ENCODE data around the gene CDC42EP1.
"Not testable (repeated sequence)": the region's sequence is repeated elsewhere in the genome, so short reads cannot be mapped to it uniquely, and the experiment has no call there.

The CDC42EP1 gene

DNA sequence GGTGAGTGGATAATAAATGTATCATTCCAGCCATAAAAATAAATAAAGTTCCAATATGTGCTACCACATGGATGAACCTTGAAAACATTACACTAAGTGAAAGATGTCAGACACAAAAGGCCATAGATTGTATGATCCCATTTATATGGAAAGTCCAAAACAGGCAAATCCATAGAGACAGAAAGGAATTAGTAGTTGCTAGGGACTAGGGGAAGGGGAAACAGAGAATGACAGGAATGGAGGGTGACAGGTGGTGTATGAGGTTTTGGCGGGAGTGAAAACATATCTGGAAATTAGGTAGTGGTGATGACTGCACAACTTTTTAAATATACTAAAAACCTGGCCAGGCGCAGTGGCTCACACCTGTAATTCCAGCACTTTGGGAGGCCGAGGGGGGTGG lies 25.8 kb upstream of the CDC42EP1 start:
- no peak for DNase-seq

- no peak for DNase-seq
These were observed 25.1 kb upstream of the CDC42EP1 start for GRCh38 chr22:37535159-37535558.

DNA sequence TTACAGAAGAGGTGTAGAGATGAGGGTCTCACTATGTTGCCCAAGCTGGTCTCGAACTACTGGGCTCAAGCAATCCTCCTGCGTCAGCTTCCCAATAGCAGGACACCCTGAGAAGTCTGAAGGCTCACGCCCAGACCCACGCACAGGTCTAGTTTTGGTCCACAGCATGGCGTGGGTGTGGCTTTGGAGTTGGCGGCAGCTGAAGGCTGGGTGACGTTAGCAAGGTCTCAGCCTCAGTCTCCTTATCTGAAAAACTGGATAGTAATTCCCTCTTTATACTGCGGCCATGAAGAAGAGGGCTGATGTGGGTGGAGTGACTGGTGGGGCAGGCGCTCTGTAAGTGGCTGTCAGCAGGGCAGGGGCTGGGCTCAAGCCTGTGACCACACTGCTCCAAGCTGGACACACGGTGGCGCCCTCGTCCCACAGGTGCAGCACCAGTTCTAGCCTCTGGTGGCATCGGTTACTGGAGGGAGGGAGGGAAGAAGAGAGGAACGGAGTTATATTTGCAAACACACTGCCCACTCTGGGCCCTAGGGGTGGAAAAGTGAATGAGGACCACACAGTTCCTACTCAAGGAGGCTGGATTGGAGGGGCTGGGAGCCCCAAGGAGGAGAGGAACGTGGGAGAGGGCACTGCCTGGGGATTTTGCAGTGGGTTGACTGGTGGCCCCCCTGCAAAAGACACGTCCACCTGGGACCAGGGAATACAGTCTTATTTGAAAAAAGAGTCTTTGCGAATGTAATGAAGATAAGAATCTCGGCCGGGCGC lies 21.5 kb upstream of the CDC42EP1 start:
- DNase-seq = peak; percentile 64

- DNase-seq = not testable (repeated sequence)
These were observed 20.5 kb upstream of the CDC42EP1 start for GRCh38 chr22:37539790-37540189.

GRCh38 chr22:37542416-37542815 lies 17.9 kb upstream of the CDC42EP1 start:
- not testable (repeated sequence) for DNase-seq

DNA sequence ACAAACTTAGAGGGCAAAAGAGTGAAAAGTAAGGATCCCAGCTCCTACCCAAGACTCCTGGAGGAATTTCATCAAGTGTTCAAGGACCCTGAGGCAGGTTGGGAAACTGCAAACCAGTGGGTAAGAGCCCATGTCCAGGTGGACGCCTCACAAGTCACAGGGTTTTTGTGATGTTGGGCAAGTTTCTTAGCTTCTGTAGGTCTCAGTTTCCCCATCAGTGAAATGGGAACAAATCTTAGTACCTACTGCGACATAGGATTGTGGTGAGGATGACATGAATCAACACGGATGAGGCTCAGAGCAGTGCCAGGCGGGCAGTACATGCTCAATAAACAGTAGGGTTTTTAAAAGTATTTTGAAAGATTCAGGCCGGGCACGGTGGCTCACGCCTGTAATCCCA lies 17.3 kb upstream of the CDC42EP1 start:
- DNase-seq = no peak

DNA sequence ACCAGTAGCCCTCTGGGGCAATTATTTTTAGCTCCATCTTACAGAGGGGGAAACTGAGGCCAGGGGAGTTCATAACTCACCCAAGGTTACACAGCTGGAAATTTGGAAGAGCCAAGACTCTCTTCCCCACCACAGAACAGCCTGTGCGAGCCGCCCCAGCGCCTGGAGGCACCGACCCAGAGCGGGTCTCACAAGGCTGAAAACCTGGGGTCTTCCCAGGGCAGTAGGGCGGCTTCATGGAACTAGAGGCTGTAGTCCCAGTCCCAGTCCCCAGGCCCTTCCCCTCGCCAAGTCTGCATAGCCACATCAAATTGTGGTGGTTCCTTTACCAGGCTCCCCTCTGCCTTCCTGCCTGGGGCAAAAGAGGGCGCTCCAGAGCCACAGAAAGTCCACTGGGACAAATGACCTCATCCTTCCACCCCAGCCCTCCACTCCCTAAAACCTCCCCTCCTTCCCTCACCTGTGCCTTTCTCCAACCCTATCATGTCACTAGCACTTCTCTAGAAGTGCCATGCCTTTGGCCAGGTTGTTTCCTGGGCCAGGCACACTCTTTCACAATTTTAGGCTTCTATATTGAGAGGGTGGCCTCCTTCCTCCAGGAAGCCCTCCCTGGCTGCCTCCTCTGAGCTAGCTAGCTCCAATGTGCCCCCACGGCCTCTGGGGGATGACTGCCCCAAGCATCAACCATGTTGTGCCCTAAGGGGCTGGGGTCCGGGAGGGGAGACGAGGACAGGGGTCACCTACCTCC lies 15.2 kb upstream of the CDC42EP1 start:
- DNase-seq = no peak

GRCh38 chr22:37545703-37546436 lies 14.4 kb upstream of the CDC42EP1 start:
- no peak for DNase-seq

- no peak for DNase-seq
These were observed 13.6 kb upstream of the CDC42EP1 start for GRCh38 chr22:37546437-37547250.

- no peak for DNase-seq
These were observed 13.0 kb upstream of the CDC42EP1 start for GRCh38 chr22:37547251-37547741.

- no peak for DNase-seq
These were observed 10.6 kb upstream of the CDC42EP1 start for GRCh38 chr22:37549704-37550059.

DNA sequence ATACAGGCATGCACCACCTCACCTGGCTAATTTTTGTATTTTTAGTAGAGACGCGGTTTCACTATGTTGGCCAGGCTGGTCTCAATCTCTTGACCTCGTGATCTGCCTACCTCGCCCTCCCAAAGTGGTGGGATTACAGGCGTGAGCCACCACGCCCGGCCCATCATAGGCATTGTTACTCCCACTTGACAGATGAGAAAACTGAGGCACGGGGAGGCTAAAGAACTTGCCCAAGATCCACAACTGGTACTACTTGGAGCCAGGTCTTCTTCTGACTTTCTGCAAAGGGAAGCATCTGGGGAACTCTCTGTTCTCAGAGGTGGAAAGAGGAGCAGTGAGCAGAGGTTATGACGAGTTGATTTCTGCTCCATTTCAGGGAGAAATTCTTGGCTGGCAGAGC lies 9.4 kb upstream of the CDC42EP1 start:
- DNase-seq = not testable (repeated sequence)

DNA sequence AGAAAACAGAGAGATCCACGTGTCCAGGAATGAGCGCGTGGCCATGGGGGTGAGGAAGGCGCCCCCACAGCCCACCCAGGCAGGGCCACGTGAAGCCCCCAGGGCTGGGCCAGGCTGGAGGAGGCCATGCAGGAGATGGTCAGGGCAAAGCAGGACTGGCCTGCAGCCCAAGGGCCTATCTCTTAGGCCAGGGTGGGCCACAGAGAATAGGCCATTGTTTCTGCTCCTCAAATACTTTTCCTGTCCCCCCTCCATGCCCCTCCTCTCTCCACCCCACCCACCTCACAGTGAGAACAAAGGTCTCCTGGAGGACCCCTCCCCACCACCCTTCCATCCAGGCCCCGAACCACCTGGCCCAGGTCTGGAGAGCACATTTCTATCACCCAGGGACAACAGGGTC lies 8.3 kb upstream of the CDC42EP1 start:
- DNase-seq = no peak

DNA sequence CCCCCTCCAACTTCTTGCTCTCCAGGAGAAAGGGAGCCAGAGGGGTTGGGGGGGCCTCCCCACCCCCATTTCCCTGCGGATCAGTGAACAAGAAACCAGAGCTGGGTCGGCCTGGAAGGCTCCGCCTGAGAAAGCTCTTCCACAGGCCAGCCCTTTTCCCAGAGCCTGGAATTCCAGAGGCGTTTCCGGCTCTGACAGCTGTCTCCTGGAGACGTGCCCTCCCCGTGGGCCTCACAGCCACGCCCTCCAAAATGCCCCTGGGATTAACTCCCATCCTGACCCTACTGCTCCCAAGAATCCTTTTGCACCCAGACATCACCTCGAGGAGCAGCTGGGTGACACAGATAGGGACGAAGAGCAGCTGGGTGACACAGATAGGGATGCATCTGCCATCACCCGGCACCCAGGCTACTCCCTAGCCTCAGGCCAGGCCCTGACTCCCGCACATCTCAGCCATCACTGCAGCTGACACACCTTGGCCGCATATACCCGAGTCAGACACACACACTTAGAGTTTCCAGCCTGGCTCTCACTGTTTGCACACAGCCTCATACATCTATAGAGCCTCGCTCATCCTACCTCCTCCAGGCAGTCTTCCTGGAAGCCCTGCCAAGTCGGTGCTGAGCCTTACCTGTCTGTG lies 7.6 kb upstream of the CDC42EP1 start:
- DNase-seq = no peak

GRCh38 chr22:37553725-37554124 lies 6.6 kb upstream of the CDC42EP1 start:
- no peak for DNase-seq

GRCh38 chr22:37555029-37555428 lies 5.3 kb upstream of the CDC42EP1 start:
- no peak for DNase-seq

- DNase-seq = no peak
These were observed 3.6 kb upstream of the CDC42EP1 start for GRCh38 chr22:37556710-37557109.

GRCh38 chr22:37557321-37558001 lies 2.8 kb upstream of the CDC42EP1 start:
- DNase-seq = no peak

GRCh38 chr22:37558815-37559214 lies 1.5 kb upstream of the CDC42EP1 start:
- no peak for DNase-seq

GRCh38 chr22:37559521-37559900 lies 769 bp upstream of the CDC42EP1 start:
- no peak for DNase-seq

DNA sequence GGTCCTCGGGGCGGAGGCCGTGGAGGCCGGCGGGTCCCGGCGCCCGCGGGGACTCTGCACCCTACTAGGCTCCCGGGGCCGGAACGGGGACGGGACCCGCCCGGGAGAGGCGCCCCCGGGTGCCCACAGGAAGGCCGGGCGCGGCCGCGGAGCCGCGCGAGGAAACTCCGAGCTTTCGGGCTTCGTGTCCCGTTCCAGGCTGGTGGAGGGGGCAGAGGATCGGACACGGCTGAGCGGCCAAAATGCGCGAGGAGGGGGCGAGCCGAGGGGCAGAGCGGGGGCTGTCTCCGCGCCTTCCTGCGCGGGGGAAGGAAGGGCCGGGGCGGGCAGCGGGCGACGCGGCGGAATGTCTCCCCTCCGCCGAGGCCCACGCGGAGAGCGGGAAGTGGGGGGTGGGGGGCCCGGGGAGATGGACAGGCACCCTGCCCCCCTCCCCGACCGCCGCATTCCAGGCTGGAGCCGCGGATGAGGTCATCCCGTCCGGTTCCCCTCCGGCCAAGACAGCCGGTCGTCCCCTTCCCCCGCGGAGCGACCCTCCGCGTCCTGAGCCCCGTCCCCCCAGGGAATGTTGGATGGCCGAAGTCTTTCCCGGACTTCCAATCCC lies 430 bp downstream of the CDC42EP1 start:
- DNase-seq = no peak
